K562 (cell line): Measurements from ENCODE around the gene LAMA5.
A peak's percentile ranks its signal among the peaks of the same experiment; 100 is the strongest.

Experiments used
- CREB1 ChIP-seq, 2 experiments: sonication (generic) in 1 of 2; formaldehyde crosslinking in 1 of 2; IDR thresholded peaks; 2 replicates each; pipeline versions ENCODE4 v1.6.1 to v1.8.0; 2012 to 2022; ENCODE audit warnings: inconsistent platforms in 1 of 2, mild to moderate bottlenecking in 1 of 2, missing genetic modification reagents in 1 of 2, moderate library complexity in 1 of 2
- EP300 ChIP-seq: IDR thresholded peaks from 2 replicates; pipeline ENCODE4 v1.6.1; 2012; ENCODE audit warnings: low read length, improper control_type of control experiment
- ETV6 ChIP-seq, 3 experiments: fragments of 150-350 bp in 1 of 3; sonication (generic) in 1 of 3; formaldehyde crosslinking in 1 of 3; IDR thresholded peaks; 2 replicates each; pipeline versions ENCODE4 v1.6.1 to v1.8.0; 2014 to 2022; ENCODE audit warnings: borderline replicate concordance in 2 of 3, low read depth in 2 of 3, antibody characterized with exemption in 1 of 3, low read length in 1 of 3, mild to moderate bottlenecking in 1 of 3, missing genetic modification reagents in 1 of 3
- POLR2A ChIP-seq: fragments of 450-650 bp; conservative IDR thresholded peaks from 2 replicates; pipeline ENCODE4 v1.6.1; 2016
- RAD21 ChIP-seq, 2 experiments: fragments of 250-450 bp in 1 of 2; fragments of 450-650 bp in 1 of 2; sonication (Bioruptor Pico) in 1 of 2; formaldehyde crosslinking in 1 of 2; IDR thresholded peaks in 1 of 2; conservative IDR thresholded peaks in 1 of 2; 2 replicates each; pipeline versions ENCODE4 v1.4.0 to v1.8.0; 2020 to 2022; ENCODE audit warnings: mild to moderate bottlenecking in 2 of 2, moderate library complexity in 1 of 2
- YBX1 ChIP-seq: fragments of 450-650 bp; IDR thresholded peaks from 2 replicates; pipeline ENCODE4 v1.7.1; 2016; ENCODE audit warnings: mild to moderate bottlenecking
- ZNF766 ChIP-seq: fragments of 200-800 bp; sonication (Bioruptor generic); conservative IDR thresholded peaks from 2 replicates; pipeline ENCODE4 v1.6.1; 2016; ENCODE audit warnings: missing genetic modification characterization, missing compliant biosample characterization
- TF ChIP-seq, protein P1 (sequence below), 3 experiments: IDR thresholded peaks in 2 of 3; conservative IDR thresholded peaks in 1 of 3; 2 replicates each; pipeline ENCODE4 v1.5.1; 2011 to 2012; ENCODE audit warnings: low read length in 3 of 3, mild to moderate bottlenecking in 3 of 3, control low read depth in 2 of 3, improper control_type of control experiment in 1 of 3, inconsistent platforms in 1 of 3, low read depth in 1 of 3, mixed read lengths in 1 of 3, moderate library complexity in 1 of 3; ENCODE audit not compliant: insufficient read depth in 2 of 3
- TF ChIP-seq, protein P2 (sequence below): sonication (generic); formaldehyde crosslinking; IDR thresholded peaks from 2 replicates; pipeline ENCODE4 v1.8.1; 2023; ENCODE audit warnings: mild to moderate bottlenecking, missing genetic modification reagents

DNA sequence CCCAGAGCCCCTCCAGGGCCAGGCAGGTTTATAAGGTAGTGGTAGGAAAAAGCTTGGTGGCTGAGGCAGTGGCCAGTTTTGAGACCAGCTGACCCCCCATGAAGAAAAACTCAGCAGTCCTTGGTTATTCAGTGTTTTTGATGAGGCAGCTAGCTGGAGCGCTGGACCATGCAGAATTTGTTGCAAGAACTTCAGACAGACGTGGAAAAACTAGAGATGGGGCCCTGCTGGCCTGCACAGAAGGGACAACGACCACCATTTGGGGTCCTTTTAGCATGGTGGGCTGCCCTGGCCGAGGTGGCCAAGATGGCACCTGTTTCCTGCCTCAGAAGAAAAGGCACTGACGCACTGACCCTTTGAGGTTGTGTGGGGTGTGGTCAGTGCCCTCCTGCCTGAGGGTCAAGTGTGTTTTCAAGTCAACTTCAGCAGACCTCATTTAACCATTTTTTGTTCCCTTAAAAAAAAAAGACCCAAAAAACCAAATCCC lies 22.5 kb upstream of the LAMA5 start:
- TF ChIP-seq ZNF766 = no peak
- no peak for TF ChIP-seq ETV6 (IDR thresholded peaks at IDR 0.05; ENCODE audit: borderline replicate concordance in 1 of 2, low read depth in 2 of 2, low read length in 1 of 2)
- TF ChIP-seq ETV6 (CRISPR knock-in tag; IDR thresholded peaks at IDR 0.05; ENCODE audit: borderline replicate concordance) = no peak
- TF ChIP-seq RAD21 (CRISPR knock-in tag; conservative IDR thresholded peaks at IDR 0.05 in 1 of 2, IDR thresholded peaks at IDR 0.05 in 1 of 2) = no peak
- peak; percentile 44; the same call in 1 of the 2 replicates for TF ChIP-seq POLR2A
- TF ChIP-seq, protein P1, sequence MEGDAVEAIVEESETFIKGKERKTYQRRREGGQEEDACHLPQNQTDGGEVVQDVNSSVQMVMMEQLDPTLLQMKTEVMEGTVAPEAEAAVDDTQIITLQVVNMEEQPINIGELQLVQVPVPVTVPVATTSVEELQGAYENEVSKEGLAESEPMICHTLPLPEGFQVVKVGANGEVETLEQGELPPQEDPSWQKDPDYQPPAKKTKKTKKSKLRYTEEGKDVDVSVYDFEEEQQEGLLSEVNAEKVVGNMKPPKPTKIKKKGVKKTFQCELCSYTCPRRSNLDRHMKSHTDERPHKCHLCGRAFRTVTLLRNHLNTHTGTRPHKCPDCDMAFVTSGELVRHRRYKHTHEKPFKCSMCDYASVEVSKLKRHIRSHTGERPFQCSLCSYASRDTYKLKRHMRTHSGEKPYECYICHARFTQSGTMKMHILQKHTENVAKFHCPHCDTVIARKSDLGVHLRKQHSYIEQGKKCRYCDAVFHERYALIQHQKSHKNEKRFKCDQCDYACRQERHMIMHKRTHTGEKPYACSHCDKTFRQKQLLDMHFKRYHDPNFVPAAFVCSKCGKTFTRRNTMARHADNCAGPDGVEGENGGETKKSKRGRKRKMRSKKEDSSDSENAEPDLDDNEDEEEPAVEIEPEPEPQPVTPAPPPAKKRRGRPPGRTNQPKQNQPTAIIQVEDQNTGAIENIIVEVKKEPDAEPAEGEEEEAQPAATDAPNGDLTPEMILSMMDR (IDR thresholded peaks at IDR 0.05 in 2 of 3, conservative IDR thresholded peaks at IDR 0.05 in 1 of 3; ENCODE audit: insufficient read depth in 2 of 3, low read depth in 1 of 3, low read length in 3 of 3) = no peak
- TF ChIP-seq, protein P2, sequence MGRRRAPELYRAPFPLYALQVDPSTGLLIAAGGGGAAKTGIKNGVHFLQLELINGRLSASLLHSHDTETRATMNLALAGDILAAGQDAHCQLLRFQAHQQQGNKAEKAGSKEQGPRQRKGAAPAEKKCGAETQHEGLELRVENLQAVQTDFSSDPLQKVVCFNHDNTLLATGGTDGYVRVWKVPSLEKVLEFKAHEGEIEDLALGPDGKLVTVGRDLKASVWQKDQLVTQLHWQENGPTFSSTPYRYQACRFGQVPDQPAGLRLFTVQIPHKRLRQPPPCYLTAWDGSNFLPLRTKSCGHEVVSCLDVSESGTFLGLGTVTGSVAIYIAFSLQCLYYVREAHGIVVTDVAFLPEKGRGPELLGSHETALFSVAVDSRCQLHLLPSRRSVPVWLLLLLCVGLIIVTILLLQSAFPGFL (CRISPR knock-in tag) = no peak
- no peak for TF ChIP-seq YBX1
- TF ChIP-seq CREB1 (IDR thresholded peaks at IDR 0.05) = no peak
- TF ChIP-seq CREB1 (CRISPR knock-in tag; IDR thresholded peaks at IDR 0.05) = no peak
- TF ChIP-seq EP300 = no peak
